ENCODE measurements around the gene ARIH1.
"Not testable (repeated sequence)": the region's sequence is repeated elsewhere in the genome, so short reads cannot be mapped to it uniquely, and the experiment has no call there.

Gene ARIH1

GRCh38 chr15:72614810-72615532 lies 140.8 kb downstream of the ARIH1 start:
- no peaks in the 10 kb centered on the region for H3K9me3 ChIP-seq (replicated peaks in 1 of 11)
- no peak overlapping the region for H3K4me2 ChIP-seq
- H3K4me1 ChIP-seq, result peaks cover 0 to 6% (median 0%) of the 10 kb centered on the region in 10 experiments; a peak in 3 of 20 replicates
- no peaks in the 10 kb centered on the region; a peak in 1 of 22 replicates for H3K36me3 ChIP-seq
- no peak overlapping the region for H3K4me3 ChIP-seq
- H3K9ac ChIP-seq, result no peak overlapping the region
- H3K27me3 ChIP-seq, result no peaks in the 10 kb centered on the region
- no peak overlapping the region for H3K27ac ChIP-seq
- no peaks in the 10 kb centered on the region for H4K20me1 ChIP-seq
- TF ChIP-seq Cebpa-rat (IDR thresholded peaks at IDR 0.05), result no peak

DNA sequence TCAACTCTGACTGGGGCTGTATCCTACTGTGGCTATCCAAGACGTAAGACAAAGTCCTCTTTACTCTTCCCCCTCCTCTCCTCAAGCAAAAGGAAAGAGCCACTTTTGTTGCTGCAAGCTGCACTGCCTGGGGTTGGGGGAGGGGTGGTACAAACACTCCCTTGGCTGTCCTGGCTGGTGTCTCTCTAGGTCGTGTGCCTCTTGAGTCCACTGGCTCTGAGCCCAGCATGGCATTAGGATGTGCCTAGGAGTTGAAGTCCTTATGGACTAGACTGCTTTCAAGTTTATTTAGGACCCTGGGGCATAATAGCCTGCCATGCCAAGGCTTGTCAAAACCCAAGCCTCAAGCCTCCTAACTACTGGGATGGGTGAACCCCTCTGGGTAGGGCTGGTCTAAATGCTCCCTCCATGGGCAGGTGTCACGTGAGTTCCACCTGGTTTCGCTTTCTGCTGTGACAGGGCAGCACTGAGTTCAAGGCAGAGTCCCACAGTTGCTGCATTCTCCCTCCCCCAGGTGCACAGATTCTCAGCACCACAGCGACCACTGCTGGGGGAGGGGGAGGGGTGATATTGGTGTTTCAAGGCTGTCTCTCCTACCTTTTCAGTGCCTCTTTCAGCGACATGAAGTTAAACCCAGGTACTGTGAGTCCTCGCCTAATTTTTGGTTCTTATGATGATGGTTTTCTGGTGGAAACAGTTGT lies 141.6 kb downstream of the ARIH1 start:
- H3K27me3 ChIP-seq; H3K36me3 ChIP-seq; H3K9ac ChIP-seq; H3K4me2 ChIP-seq; H4K20me1 ChIP-seq; H3K9me3 ChIP-seq (replicated peaks in 1 of 11); H3K4me3 ChIP-seq; H3K27ac ChIP-seq; H3K4me1 ChIP-seq: not testable (repeated sequence)

DNA sequence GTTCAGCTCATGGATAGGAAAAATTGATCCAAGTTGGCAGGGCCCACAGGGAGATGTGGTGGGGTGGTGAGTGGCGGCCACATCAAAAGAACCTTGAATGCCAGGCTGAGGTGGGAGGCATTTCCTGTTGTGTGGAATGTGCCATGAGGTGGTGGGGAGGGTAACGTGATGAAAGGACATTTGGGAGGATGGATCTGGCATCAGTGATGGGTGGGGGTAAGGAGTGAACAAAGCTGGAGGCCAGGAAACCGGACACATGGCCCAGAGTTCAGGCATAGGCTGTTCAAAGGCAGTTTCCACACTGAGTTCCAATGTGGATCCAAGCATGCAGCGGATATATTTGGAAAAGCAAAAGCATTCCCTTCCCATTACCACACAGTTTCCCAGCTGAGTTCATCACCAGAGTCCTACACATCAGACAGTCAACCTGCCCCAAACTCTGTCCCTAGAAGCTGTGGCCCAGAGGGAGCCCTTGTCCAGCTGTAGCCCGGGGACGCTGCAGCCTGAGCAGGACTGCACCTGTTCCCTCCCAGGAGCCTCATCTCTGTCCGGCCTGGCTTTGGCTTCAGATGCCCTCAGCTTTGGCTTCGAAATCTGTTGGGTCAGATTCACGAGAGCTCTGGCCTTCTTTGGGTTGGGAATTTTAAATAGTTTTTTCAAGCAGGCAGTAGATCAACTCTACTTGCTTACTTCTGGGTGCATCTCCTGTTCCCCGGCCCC lies 142.5 kb downstream of the ARIH1 start:
- Histone ChIP-seq H3K4me3 (no peak overlapping the region), H3K9me3 (replicated peaks in 1 of 11) (no peaks in the 10 kb centered on the region), H3K4me2 (no peak overlapping the region), H3K4me1 (peaks cover 0 to under 1% (median 0%) of the 10 kb centered on the region in 10 experiments; a peak in 3 of 20 replicates), H3K27me3 (no peaks in the 10 kb centered on the region), H4K20me1 (no peaks in the 10 kb centered on the region), H3K36me3 (no peaks in the 10 kb centered on the region; a peak in 1 of 22 replicates), H3K9ac (no peak overlapping the region), H3K27ac (no peak overlapping the region)
- no peak for TF ChIP-seq Cebpa-rat (IDR thresholded peaks at IDR 0.05)

DNA sequence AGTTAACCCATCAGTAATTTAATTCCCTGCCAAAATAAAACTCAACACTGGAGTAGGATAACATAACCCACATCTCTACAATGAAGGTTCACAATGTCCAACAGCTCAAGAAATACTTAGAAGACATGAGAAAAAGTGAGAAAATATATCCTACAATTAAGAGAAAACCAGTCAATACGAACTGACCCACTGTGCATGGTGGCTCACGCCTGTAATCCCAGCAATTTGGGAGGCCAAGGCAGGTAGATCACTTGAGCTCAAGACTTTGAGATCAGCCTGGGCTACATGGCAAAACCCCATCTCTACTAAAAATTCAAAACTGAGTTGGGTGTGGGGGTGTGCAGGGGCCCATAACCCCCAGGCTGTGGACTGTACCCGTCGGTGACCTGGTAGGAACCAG lies 149.7 kb downstream of the ARIH1 start:
- H3K36me3 ChIP-seq; H3K9ac ChIP-seq; H3K27ac ChIP-seq; H3K4me3 ChIP-seq; H3K27me3 ChIP-seq; H3K4me1 ChIP-seq; H3K4me2 ChIP-seq; H4K20me1 ChIP-seq; H3K9me3 ChIP-seq (replicated peaks in 1 of 11): not testable (repeated sequence)

- not testable (repeated sequence) for H3K27me3 ChIP-seq; H3K4me1 ChIP-seq; H4K20me1 ChIP-seq; H3K9ac ChIP-seq; H3K9me3 ChIP-seq (replicated peaks in 1 of 11); H3K36me3 ChIP-seq; H3K4me2 ChIP-seq; H3K4me3 ChIP-seq; H3K27ac ChIP-seq
Observed at GRCh38 chr15:72626153-72626552, 152.0 kb downstream of the ARIH1 start.

DNA sequence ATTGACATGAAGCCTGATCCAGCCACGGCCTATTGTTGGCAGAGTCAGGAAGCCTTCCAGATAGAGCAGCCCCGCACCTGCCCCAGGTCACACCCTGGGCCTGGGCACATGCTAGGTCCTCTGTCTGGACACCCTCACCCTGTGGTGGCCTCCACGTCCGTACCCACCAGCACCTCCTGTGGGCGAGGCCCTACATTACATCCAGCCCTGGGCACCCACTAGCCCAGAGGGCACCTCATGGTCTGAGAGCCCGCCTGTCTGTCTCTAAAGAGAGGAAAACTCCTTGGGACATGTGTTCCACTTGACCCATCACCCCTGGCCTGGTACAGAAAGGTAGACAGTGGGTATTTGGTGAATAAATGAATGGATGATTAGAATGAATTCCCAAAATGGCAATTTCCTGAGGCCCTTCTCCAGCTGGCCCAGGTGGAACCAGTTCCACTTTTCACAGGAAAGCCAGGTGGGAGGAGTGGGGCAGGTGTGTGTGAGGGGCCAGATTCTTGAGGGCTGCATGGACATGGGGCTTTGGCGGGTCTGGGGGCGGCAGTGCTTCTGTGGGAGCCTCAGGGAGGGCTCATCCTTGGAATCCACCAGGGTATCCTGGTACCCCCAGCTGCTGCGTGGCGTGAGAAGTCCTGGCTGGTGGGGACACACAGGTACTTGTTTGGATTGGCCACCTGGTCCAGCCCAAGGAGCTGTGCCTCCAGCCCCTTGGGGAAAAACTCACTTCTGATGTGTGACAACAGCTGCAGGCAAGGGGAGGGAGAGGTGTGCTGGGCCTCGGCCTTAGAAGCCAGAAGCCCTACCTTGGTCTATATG lies 154.3 kb downstream of the ARIH1 start:
- H3K9me3 ChIP-seq (replicated peaks in 1 of 11); H4K20me1 ChIP-seq; H3K27ac ChIP-seq; H3K36me3 ChIP-seq; H3K4me1 ChIP-seq; H3K4me3 ChIP-seq; H3K27me3 ChIP-seq; H3K4me2 ChIP-seq; H3K9ac ChIP-seq: not testable (repeated sequence)

- not testable (repeated sequence) for H3K4me3 ChIP-seq; H3K36me3 ChIP-seq; H3K4me1 ChIP-seq; H3K27ac ChIP-seq; H3K4me2 ChIP-seq; H3K9ac ChIP-seq; H3K9me3 ChIP-seq (replicated peaks in 1 of 11); H4K20me1 ChIP-seq; H3K27me3 ChIP-seq
Observed at GRCh38 chr15:72629068-72629570, 155.0 kb downstream of the ARIH1 start.

DNA sequence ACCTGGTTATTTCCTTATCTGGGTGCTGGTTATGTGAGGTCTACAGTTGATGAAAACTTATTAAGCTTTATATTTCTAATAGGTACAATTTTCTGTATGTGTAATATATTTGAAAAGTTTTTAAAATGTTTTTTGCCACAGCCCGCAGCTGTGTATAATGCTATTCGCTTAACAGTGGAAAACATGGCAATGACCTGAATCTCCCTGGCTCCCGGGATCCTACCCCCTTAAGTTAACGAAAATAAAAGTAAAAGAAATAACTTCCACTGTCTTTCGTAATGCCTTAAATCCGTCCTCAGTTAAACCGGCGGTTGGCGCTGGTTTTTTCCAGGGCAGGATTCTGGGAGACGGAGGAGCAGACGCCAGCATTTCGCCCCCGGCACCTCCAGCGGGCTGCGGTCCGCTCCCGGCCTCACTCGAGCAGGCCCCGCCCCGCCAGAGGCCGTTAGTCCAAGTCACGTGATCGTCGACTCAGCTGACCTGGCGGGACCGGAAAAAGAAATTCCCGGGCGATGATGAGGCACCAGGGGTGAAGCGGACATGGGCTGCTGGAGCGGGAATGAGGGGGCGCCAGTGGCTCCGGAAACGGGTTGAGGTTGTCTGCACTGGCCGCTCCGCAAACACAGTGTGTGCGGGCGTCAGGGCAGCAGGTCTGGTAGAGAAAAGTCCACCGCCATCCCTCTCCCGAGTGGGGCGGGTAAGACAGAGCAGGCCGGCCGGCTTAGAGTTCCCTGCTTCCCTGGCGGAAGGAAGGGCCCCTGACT lies 162.6 kb downstream of the ARIH1 start:
- H3K36me3 ChIP-seq; H3K4me1 ChIP-seq; H4K20me1 ChIP-seq; H3K9me3 ChIP-seq (replicated peaks in 1 of 11); H3K27me3 ChIP-seq: not testable (repeated sequence)
- Histone ChIP-seq H3K4me2 (peak overlapping the region in 1 of 11 experiments; percentile 39; a peak in 2 of 22 replicates), H3K27ac (peak overlapping the region in 10 of 11 experiments; percentile 33 to 75 (median 63); a peak in 15 of 22 replicates), H3K4me3 (peak overlapping the region in 8 of 10 experiments; percentile 26 to 59 (median 42); a peak in 9 of 20 replicates), H3K9ac (peak overlapping the region in 9 of 11 experiments; percentile 28 to 67 (median 62); a peak in 11 of 22 replicates)

- not testable (repeated sequence) for H3K9me3 ChIP-seq (replicated peaks in 1 of 11); H3K9ac ChIP-seq; H3K4me2 ChIP-seq; H3K27ac ChIP-seq; H3K27me3 ChIP-seq; H3K36me3 ChIP-seq; H4K20me1 ChIP-seq; H3K4me1 ChIP-seq; H3K4me3 ChIP-seq
Observed at GRCh38 chr15:72639759-72640483, 165.8 kb downstream of the ARIH1 start.

DNA sequence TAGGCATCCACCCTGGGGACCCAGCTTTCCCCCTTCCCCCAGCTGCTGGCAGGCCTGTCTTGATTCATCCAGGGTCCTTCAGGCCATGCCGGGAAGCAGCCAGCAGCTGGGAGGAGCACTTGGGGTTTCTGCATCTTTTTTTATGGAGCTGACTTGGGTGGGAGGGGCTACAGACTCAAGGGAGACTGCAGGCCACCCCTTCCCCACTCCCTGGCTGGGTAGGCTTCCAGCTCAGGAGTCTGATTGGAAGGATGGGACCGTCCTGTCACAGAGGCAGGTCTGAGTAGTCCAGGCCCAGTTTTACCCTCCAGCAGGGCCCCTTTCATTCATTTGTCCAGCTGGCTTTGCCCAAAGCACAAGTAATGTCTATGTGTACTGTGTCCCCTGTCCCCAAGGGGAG lies 168.1 kb downstream of the ARIH1 start:
- not testable (repeated sequence) for H3K4me1 ChIP-seq; H3K9ac ChIP-seq; H3K4me2 ChIP-seq; H3K27ac ChIP-seq; H3K4me3 ChIP-seq; H3K36me3 ChIP-seq; H4K20me1 ChIP-seq; H3K9me3 ChIP-seq (replicated peaks in 1 of 11); H3K27me3 ChIP-seq

- H3K27ac ChIP-seq; H3K9ac ChIP-seq; H3K4me1 ChIP-seq; H3K4me3 ChIP-seq; H4K20me1 ChIP-seq; H3K9me3 ChIP-seq (replicated peaks in 1 of 11); H3K27me3 ChIP-seq; H3K36me3 ChIP-seq; H3K4me2 ChIP-seq: not testable (repeated sequence)
Observed at GRCh38 chr15:72648631-72649253, 174.6 kb downstream of the ARIH1 start.
